BLaER1 treated with 17β-estradiol and CSF1 and Interleukin-3, amounts not matched to agents 10 nM and 100 nM (cell line): ENCODE results near the gene CPEB1.

Experiments used
- H3K27ac ChIP-seq, 11 experiments: shearing (Covaris generic); formaldehyde crosslinking; 2 replicates each; pipeline ENCODE4 v1.8.1; 2022
- H3K27me3 ChIP-seq, 11 experiments: shearing (Covaris generic); formaldehyde crosslinking; 2 replicates each; pipeline ENCODE4 v1.8.1; 2022
- H3K36me3 ChIP-seq, 11 experiments: shearing (Covaris generic); formaldehyde crosslinking; 2 replicates each; pipeline ENCODE4 v1.8.1; 2022
- H3K4me1 ChIP-seq, 10 experiments: shearing (Covaris generic); formaldehyde crosslinking; 2 replicates each; pipeline ENCODE4 v1.8.1; 2022
- H3K4me2 ChIP-seq, 11 experiments: shearing (Covaris generic); formaldehyde crosslinking; 2 replicates each; pipeline ENCODE4 v1.8.1; 2022
- H3K4me3 ChIP-seq, 10 experiments: shearing (Covaris generic); formaldehyde crosslinking; 2 replicates each; pipeline ENCODE4 v1.8.1; 2022
- H3K9ac ChIP-seq, 11 experiments: shearing (Covaris generic); formaldehyde crosslinking; 2 replicates each; pipeline ENCODE4 v1.8.1; 2022
- H3K9me3 ChIP-seq, 11 experiments: shearing (Covaris generic); formaldehyde crosslinking; replicated peaks in 1 of 11; 2 replicates each; pipeline ENCODE4 v1.8.1; 2022
- H4K20me1 ChIP-seq, 11 experiments: shearing (Covaris generic); formaldehyde crosslinking; 2 replicates each; pipeline ENCODE4 v1.8.1; 2022
- Cebpa-rat ChIP-seq, 11 experiments: shearing (Covaris generic); IDR thresholded peaks; 2 replicates each; pipeline ENCODE4 v1.8.1; 2022

Gene CPEB1

GRCh38 chr15:82670699-82671098, 23.5 kb upstream of the CPEB1 start:
- Histone ChIP-seq H3K4me2 (no peak overlapping the region), H3K27me3 (no peaks in the 10 kb centered on the region), H3K27ac (no peak overlapping the region), H4K20me1 (peaks cover 0 to 4% (median 0%) of the 10 kb centered on the region in 11 experiments; a peak in 1 of 22 replicates), H3K4me1 (no peaks in the 10 kb centered on the region), H3K9ac (no peak overlapping the region), H3K4me3 (no peak overlapping the region), H3K9me3 (no peaks in the 10 kb centered on the region), H3K36me3 (no peaks in the 10 kb centered on the region)
- no peak for TF ChIP-seq Cebpa-rat (IDR thresholded peaks at IDR 0.05)

GRCh38 chr15:82666606-82667005, 19.4 kb upstream of the CPEB1 start:
- Histone ChIP-seq H3K4me3 (no peak overlapping the region), H3K27me3 (no peaks in the 10 kb centered on the region), H3K4me2 (no peak overlapping the region), H4K20me1 (peaks cover 0 to 23% (median 0%) of the 10 kb centered on the region in 11 experiments; a peak in 6 of 22 replicates), H3K27ac (no peak overlapping the region), H3K9ac (no peak overlapping the region), H3K9me3 (no peaks in the 10 kb centered on the region), H3K4me1 (no peaks in the 10 kb centered on the region), H3K36me3 (no peaks in the 10 kb centered on the region)
- no peak for TF ChIP-seq Cebpa-rat (IDR thresholded peaks at IDR 0.05)

GRCh38 chr15:82664021-82664420, 16.9 kb upstream of the CPEB1 start:
- peaks cover 0 to 3% (median 0%) of the 10 kb centered on the region in 10 experiments; a peak in 1 of 20 replicates for H3K4me1 ChIP-seq
- H3K27ac ChIP-seq = no peak overlapping the region

GRCh38 chr15:82663186-82663600, 16.0 kb upstream of the CPEB1 start:
- Histone ChIP-seq H3K27ac (no peak overlapping the region), H3K9me3 (no peaks in the 10 kb centered on the region), H3K4me3 (no peak overlapping the region), H3K27me3 (no peaks in the 10 kb centered on the region), H3K4me1 (peaks cover 0 to 3% (median 0%) of the 10 kb centered on the region in 10 experiments; a peak in 1 of 20 replicates), H3K36me3 (no peaks in the 10 kb centered on the region), H4K20me1 (peaks cover 0 to 23% (median 0%) of the 10 kb centered on the region in 11 experiments; a peak in 7 of 22 replicates), H3K4me2 (no peak overlapping the region), H3K9ac (no peak overlapping the region)
- no peak for TF ChIP-seq Cebpa-rat (IDR thresholded peaks at IDR 0.05)

More at GRCh38 chr15:82664021-82664420, 16.9 kb upstream of the CPEB1 start:
- H3K9ac ChIP-seq = no peak overlapping the region
- no peaks in the 10 kb centered on the region for H3K27me3 ChIP-seq
- no peak overlapping the region for H3K4me2 ChIP-seq
- TF ChIP-seq Cebpa-rat (IDR thresholded peaks at IDR 0.05) = no peak
- H3K9me3 ChIP-seq = no peaks in the 10 kb centered on the region
- no peak overlapping the region for H3K4me3 ChIP-seq
- H4K20me1 ChIP-seq = peaks cover 0 to 23% (median 0%) of the 10 kb centered on the region in 11 experiments; a peak in 7 of 22 replicates
- H3K36me3 ChIP-seq = no peaks in the 10 kb centered on the region

- Histone ChIP-seq H3K27ac (no peak overlapping the region), H3K27me3 (no peaks in the 10 kb centered on the region), H3K4me1 (peaks cover 0 to 3% (median 0%) of the 10 kb centered on the region in 10 experiments; a peak in 1 of 20 replicates), H3K4me3 (no peak overlapping the region), H4K20me1 (peaks cover 0 to 23% (median 0%) of the 10 kb centered on the region in 11 experiments; a peak in 7 of 22 replicates), H3K9me3 (no peaks in the 10 kb centered on the region), H3K4me2 (no peak overlapping the region), H3K9ac (no peak overlapping the region), H3K36me3 (no peaks in the 10 kb centered on the region)
- no peak for TF ChIP-seq Cebpa-rat (IDR thresholded peaks at IDR 0.05)
Observed at GRCh38 chr15:82662641-82663040, 15.5 kb upstream of the CPEB1 start.

- H3K27ac ChIP-seq = no peak overlapping the region
- no peaks in the 10 kb centered on the region for H3K36me3 ChIP-seq
- H3K9me3 ChIP-seq = no peaks in the 10 kb centered on the region
- H3K4me3 ChIP-seq = no peak overlapping the region
- no peak overlapping the region for H3K4me2 ChIP-seq
- H3K27me3 ChIP-seq = no peaks in the 10 kb centered on the region
- no peak overlapping the region for H3K9ac ChIP-seq
- no peak for TF ChIP-seq Cebpa-rat (IDR thresholded peaks at IDR 0.05)
- H3K4me1 ChIP-seq = peaks cover 0 to 3% (median 0%) of the 10 kb centered on the region in 10 experiments; a peak in 1 of 20 replicates
- peaks cover 0 to 16% (median 0%) of the 10 kb centered on the region in 11 experiments; a peak in 7 of 22 replicates for H4K20me1 ChIP-seq
Observed at GRCh38 chr15:82660378-82660777, 13.2 kb upstream of the CPEB1 start.

- Histone ChIP-seq H3K27me3 (no peaks in the 10 kb centered on the region), H3K27ac (no peak overlapping the region)
- no peak for TF ChIP-seq Cebpa-rat (IDR thresholded peaks at IDR 0.05)
Observed at GRCh38 chr15:82656641-82657266, 9.6 kb upstream of the CPEB1 start.

GRCh38 chr15:82655606-82656005, 8.4 kb upstream of the CPEB1 start:
- H3K4me3 ChIP-seq = no peak overlapping the region
- H3K4me1 ChIP-seq = peaks cover 0 to 3% (median 0%) of the 10 kb centered on the region in 10 experiments; a peak in 1 of 20 replicates
- no peak for TF ChIP-seq Cebpa-rat (IDR thresholded peaks at IDR 0.05)
- H3K9me3 ChIP-seq = no peaks in the 10 kb centered on the region
- H3K36me3 ChIP-seq = no peaks in the 10 kb centered on the region
- no peak overlapping the region for H3K9ac ChIP-seq
- H3K27me3 ChIP-seq = no peaks in the 10 kb centered on the region
- no peak overlapping the region for H3K4me2 ChIP-seq
- H4K20me1 ChIP-seq = no peaks in the 10 kb centered on the region; a peak in 1 of 22 replicates
- H3K27ac ChIP-seq = no peak overlapping the region

More at GRCh38 chr15:82656641-82657266, 9.6 kb upstream of the CPEB1 start:
- Histone ChIP-seq H3K9me3 (no peaks in the 10 kb centered on the region), H3K9ac (no peak overlapping the region), H3K4me3 (no peak overlapping the region), H3K4me1 (peaks cover 0 to 3% (median 0%) of the 10 kb centered on the region in 10 experiments; a peak in 1 of 20 replicates), H3K4me2 (no peak overlapping the region), H4K20me1 (no peaks in the 10 kb centered on the region; a peak in 1 of 22 replicates), H3K36me3 (no peaks in the 10 kb centered on the region)

GRCh38 chr15:82653483-82654168, 6.5 kb upstream of the CPEB1 start:
- TF ChIP-seq Cebpa-rat (IDR thresholded peaks at IDR 0.05) = no peak
- H3K9ac ChIP-seq = no peak overlapping the region
- no peaks in the 10 kb centered on the region for H3K9me3 ChIP-seq
- no peaks in the 10 kb centered on the region for H4K20me1 ChIP-seq
- no peaks in the 10 kb centered on the region for H3K27me3 ChIP-seq
- H3K27ac ChIP-seq = no peak overlapping the region
- no peak overlapping the region for H3K4me2 ChIP-seq
- no peak overlapping the region for H3K4me3 ChIP-seq
- no peaks in the 10 kb centered on the region for H3K4me1 ChIP-seq
- no peaks in the 10 kb centered on the region for H3K36me3 ChIP-seq
